Lung (tissue), 12 donors: ENCODE data around the gene MYPN. TPM values are rescaled to one million over a fixed set of nuclear protein-coding genes. Genes with fewer than 3 reads are reported as not detected.

Source experiments
- ATAC-seq: fragments of 200-7000 bp; cut with Tn5 transposase; one replicate; pipeline ENCODE4 v1.9.1; 2020; ENCODE audit warnings: moderate number of reproducible peaks; ENCODE audit not compliant: insufficient read depth, low FRiP score
- DNase-seq, 3 donors: peaks; one replicate each; pipeline ENCODE4 v3.0.0-alpha.2; 2013 to 2017
- H3K27ac ChIP-seq, 2 donors: one replicate each; pipeline ENCODE4 v1.5.1; 2013; ENCODE audit warnings: mild to moderate bottlenecking in 2 of 2, moderate library complexity in 2 of 2, control low read depth in 1 of 2, inconsistent platforms in 1 of 2, low read depth in 1 of 2, low read length in 1 of 2
- H3K27me3 ChIP-seq, 3 donors: one replicate each; pipeline ENCODE4 v1.5.1; 2013; ENCODE audit warnings: low read length in 2 of 3; ENCODE audit not compliant: control insufficient read depth in 3 of 3, insufficient read depth in 3 of 3
- H3K36me3 ChIP-seq, 4 donors: one replicate each; pipeline ENCODE4 v1.5.1; 2013; ENCODE audit warnings: low read length in 4 of 4, mild to moderate bottlenecking in 1 of 4, moderate library complexity in 1 of 4; ENCODE audit not compliant: control insufficient read depth in 4 of 4, insufficient read depth in 4 of 4
- H3K4me1 ChIP-seq, 5 donors: one replicate each; pipeline ENCODE4 v1.5.1; 2013; ENCODE audit warnings: low read length in 5 of 5, mild to moderate bottlenecking in 2 of 5, moderate library complexity in 1 of 5; ENCODE audit not compliant: control insufficient read depth in 5 of 5, insufficient read depth in 5 of 5
- H3K4me3 ChIP-seq: one replicate; pipeline ENCODE4 v1.5.1; 2013; ENCODE audit warnings: mild to moderate bottlenecking, control low read depth, moderate library complexity
- H3K9ac ChIP-seq, 2 donors: one replicate each; pipeline ENCODE4 v1.5.1; 2013; ENCODE audit warnings: low read length in 2 of 2, control low read depth in 1 of 2; ENCODE audit not compliant: insufficient read depth in 1 of 2
- H3K9me3 ChIP-seq, 4 donors: one replicate each; pipeline ENCODE4 v1.5.1; 2013; ENCODE audit warnings: low read length in 3 of 4, mild to moderate bottlenecking in 1 of 4, moderate library complexity in 1 of 4; ENCODE audit not compliant: control insufficient read depth in 4 of 4, insufficient read depth in 3 of 4
- CTCF ChIP-seq: IDR thresholded peaks from 2 replicates; pipeline ENCODE4 v1.5.1; 2012; ENCODE audit warnings: mild to moderate bottlenecking; ENCODE audit errors: control extremely low read depth, extremely low read depth
- WGBS, 2 donors: extraction: QIAGEN DNeasy Blood & Tissue Kit; methylation state at CpG; one replicate each; pipeline ENCODE4 v1.1.7; 2013; 5-methylcytosine and 5-hydroxymethylcytosine counted together
- polyA plus RNA-seq, 2 donors: library from polyadenylated mRNA; stranded (reverse); fragments of 200-250 nt; gene quantifications; one replicate each; pipeline ENCODE4 v1.2.1, GENCODE V29; 2013
- total RNA-seq, 2 donors: library from RNA; depleted of rRNA in 1 of 2; stranded (reverse); fragments of >200 nt in 1 of 2; gene quantifications; one replicate each; pipeline ENCODE4 v1.2.1, GENCODE V29; 2014 to 2021
- donor health status: control.
- donor health status: control.
- donor health status: Bipolar disorder and iron deficiency.
- donor health status: healthy.
- donor health status: DM: yes; HTN: yes; CAD: no.

Gene MYPN
- total and polyA plus RNA-seq, 4 donors: 0.01 to 0.28 (median 0.04) TPM

- WGBS, 2 donors: 83 to 91% methylated on average over 4 of the region's 4 CpGs
- no peak for ATAC-seq
Measured at GRCh38 chr10:68178592-68178991, 69.3 kb downstream of the MYPN start.

GRCh38 chr10:68179016-68179415 lies 69.7 kb downstream of the MYPN start:
- no peak overlapping the region for H3K27ac ChIP-seq
- WGBS, 2 donors: 69 to 77% methylated on average over 3 of the region's 3 CpGs
- H3K4me3 ChIP-seq: no peak overlapping the region
- H3K4me1 ChIP-seq: peaks cover 0 to 2% (median 0%) of the 10 kb centered on the region in 5 donors
- peaks cover 0 to 14% (median 0%) of the 10 kb centered on the region in 4 donors for H3K36me3 ChIP-seq
- no peak overlapping the region for H3K9ac ChIP-seq
- TF ChIP-seq CTCF: no peak
- no peaks in the 10 kb centered on the region for H3K9me3 ChIP-seq
- H3K27me3 ChIP-seq: no peaks in the 10 kb centered on the region
- DNase-seq: no peak
- ATAC-seq: no peak

More at GRCh38 chr10:68178592-68178991, 69.3 kb downstream of the MYPN start:
- no peak overlapping the region for H3K4me3 ChIP-seq
- no peaks in the 10 kb centered on the region for H3K9me3 ChIP-seq
- TF ChIP-seq CTCF: no peak
- no peak overlapping the region for H3K9ac ChIP-seq
- peaks cover 0 to 2% (median 0%) of the 10 kb centered on the region in 5 donors for H3K4me1 ChIP-seq
- peaks cover 0 to 16% (median 0%) of the 10 kb centered on the region in 4 donors for H3K36me3 ChIP-seq
- no peak overlapping the region for H3K27ac ChIP-seq
- no peaks in the 10 kb centered on the region for H3K27me3 ChIP-seq
- DNase-seq: no peak

GRCh38 chr10:68180490-68180889 lies 71.2 kb downstream of the MYPN start:
- H3K27ac ChIP-seq: no peak overlapping the region
- no peak overlapping the region for H3K4me3 ChIP-seq
- no peaks in the 10 kb centered on the region for H3K27me3 ChIP-seq
- no peak for TF ChIP-seq CTCF
- H3K36me3 ChIP-seq: peaks cover 0 to 9% (median 0%) of the 10 kb centered on the region in 4 donors
- H3K9me3 ChIP-seq: no peaks in the 10 kb centered on the region
- WGBS, 2 donors: 90 to 95% methylated on average over 3 of the region's 3 CpGs
- peaks cover 0 to 2% (median 0%) of the 10 kb centered on the region in 5 donors for H3K4me1 ChIP-seq
- H3K9ac ChIP-seq: no peak overlapping the region
- ATAC-seq (no peak), DNase-seq (no peak)

- Histone ChIP-seq H3K9me3 (no peaks in the 10 kb centered on the region), H3K9ac (no peak overlapping the region), H3K36me3 (no peaks in the 10 kb centered on the region), H3K4me1 (no peaks in the 10 kb centered on the region), H3K27ac (no peak overlapping the region), H3K4me3 (no peak overlapping the region), H3K27me3 (peaks cover 0 to 3% (median 0%) of the 10 kb centered on the region in 3 donors)
- TF ChIP-seq CTCF: no peak
- DNase-seq (peak in 1 of 3 donors; percentile 25), ATAC-seq (no peak)
- WGBS, 2 donors: 58 to 63% methylated on average over 7 of the region's 7 CpGs
Measured at GRCh38 chr10:68184546-68184945, 75.3 kb downstream of the MYPN start.
